GM15510 (cell line): ENCODE measurements around the gene CLEC19A.

Source experiments
- POLR2A ChIP-seq: IDR thresholded peaks from 3 replicates; pipeline ENCODE4 v1.6.1; 2011; ENCODE audit warnings: borderline replicate concordance; ENCODE audit not compliant: insufficient read length; ENCODE audit errors: extremely low read depth

Gene CLEC19A

GRCh38 chr16:19285431-19285830 lies at the start of gene CLEC19A:
CLEC19A (plus strand) TSS chr16:19285731; CDS start chr16:19285852, 121 bp downstream.
- no peak for TF ChIP-seq POLR2A

DNA sequence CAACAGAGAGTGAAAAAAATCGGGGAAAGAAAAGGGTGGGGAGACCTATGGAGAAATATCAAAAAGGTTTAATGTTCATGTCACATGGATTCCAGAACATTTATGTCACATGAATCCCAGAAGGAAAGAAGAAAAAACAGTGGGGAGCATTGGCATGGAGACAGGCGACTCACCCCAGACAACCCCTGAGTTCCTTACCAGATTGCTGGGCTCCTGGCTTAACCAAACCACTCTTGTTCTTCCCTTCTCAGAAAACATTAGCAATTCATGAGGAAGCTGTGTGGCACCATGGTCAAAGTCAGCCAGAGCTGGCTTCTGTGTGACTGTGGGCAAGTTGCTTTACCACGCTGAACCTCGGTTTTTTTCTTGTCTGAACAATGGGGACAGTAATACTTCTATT lies 49.6 kb upstream of the CLEC19A start:
- no peak for TF ChIP-seq POLR2A

GRCh38 chr16:19236561-19237209 lies 48.8 kb upstream of the CLEC19A start:
- TF ChIP-seq POLR2A, result no peak

DNA sequence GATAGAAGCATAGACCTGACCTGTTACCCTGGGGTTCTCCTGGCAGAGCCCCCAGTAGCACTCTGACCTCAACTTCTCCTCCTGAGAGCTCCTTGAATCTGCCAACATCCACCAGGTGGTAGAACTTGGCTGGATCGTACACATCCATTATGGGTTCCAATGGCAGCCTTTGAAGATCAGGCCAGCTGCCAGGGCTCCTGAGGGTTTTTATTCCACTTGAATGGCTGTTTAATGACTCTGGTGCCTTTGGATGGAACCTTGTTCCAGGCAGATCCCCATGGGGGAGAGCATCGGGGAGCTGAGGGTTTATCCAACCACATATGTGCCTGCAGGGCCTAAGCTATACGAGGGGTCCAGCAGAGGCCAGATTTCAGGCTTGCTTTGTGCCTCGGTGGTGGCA lies 47.1 kb upstream of the CLEC19A start:
- no peak for TF ChIP-seq POLR2A

DNA sequence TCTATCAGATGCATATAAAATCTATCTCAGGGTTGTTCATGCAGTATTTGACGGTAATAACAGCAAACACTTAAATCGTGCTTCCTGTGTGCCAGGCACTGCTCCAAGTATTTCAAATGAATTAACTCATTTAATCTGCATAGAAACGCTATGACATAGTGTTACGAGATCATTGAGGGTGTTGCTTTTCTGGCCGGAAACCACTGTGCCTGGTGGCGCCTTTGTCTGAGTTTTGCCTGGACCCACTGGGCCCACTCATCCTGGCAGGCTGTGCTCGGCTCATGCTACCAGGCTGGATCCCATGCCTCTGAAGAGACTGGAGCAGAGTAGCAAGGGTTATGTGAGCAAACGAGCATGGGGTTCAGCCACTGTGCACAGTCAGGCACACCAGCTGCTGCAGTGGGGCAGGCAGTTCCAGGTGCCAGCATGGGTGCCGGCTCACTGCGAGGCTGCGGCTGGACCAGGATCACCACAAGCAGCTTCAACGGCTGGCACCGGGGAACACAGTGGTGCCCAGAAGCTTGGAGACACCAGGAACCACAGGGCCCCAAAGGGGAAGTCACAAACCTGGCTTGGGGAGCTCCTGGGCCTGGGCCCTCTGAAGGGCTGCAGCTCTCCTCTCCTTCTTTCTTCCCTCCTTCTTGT lies 45.9 kb upstream of the CLEC19A start:
- TF ChIP-seq POLR2A, result no peak

DNA sequence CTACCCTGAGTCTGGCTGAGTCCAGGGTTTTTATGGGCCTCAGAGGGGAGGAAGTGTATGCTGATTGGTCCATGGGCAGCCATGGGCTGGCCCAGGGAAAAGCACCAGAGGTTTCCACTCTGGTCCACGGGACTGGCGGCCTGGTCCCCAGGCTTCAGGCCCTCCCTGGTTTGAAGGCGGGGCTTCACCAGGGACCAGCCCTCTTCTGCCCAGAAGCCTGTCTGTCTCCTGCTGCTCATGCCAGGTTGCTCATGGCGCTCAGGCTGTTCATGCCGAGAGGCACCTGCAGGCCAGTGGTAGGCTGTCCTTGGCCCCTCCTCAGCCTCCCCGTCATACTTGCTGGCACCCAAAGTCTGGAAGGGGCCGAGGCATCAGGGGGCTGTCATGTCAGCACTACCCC lies 45.0 kb upstream of the CLEC19A start:
- TF ChIP-seq POLR2A, result no peak

DNA sequence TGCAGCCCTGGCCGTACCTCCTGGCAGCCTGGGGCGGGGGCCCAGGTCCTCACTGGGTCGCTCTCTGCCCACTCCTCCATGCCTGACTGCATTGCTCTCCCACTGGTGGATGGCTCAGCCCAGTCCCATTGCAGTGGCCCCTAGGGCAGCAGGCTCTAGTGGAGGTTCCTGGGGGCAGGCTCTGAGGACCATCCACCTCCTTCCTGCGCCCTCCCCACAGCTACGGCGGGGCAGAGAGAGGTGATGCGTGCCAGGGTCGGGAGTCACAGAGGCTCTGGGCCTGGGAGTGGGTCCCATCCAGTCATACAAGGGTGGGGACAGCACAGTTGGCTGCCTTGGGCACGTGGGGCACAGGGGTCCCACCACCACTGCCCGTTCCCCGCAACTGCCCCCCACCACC lies 44.0 kb upstream of the CLEC19A start:
- no peak for TF ChIP-seq POLR2A

- no peak for TF ChIP-seq POLR2A
Measured at GRCh38 chr16:19242186-19242585, 43.3 kb upstream of the CLEC19A start.

DNA sequence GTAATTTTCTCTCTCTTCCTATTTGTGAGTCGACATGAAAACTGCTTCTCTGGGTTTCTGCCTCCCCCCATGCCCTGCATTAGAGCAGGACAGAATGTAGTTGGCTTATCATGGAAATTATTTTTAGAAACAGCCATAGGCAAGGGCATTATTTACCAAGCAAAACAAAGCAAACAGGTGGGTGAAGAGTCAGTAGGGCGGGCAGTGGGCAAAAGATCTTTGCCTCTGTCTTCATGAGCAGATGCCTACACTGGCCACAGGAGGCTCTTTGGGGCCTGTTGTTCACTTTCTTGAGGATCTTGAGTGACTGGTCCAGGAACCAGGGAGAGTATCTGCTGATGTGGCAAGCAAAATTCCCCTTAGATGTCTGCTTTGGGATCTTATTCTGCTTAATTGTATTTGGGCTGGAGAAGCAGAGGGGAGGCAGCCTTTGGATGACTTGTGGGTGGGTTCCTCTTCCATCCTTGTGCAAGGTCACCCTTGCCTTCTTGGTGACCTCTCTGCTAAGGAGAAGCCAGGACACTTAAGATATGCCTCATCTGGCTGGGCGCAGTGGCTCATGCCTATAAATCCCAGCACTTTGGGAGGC lies 42.5 kb upstream of the CLEC19A start:
- TF ChIP-seq POLR2A, result no peak

GRCh38 chr16:19245326-19245925 lies 40.1 kb upstream of the CLEC19A start:
- TF ChIP-seq POLR2A, result no peak

- TF ChIP-seq POLR2A, result no peak
Measured at GRCh38 chr16:19252904-19253303, 32.6 kb upstream of the CLEC19A start.

- no peak for TF ChIP-seq POLR2A
Measured at GRCh38 chr16:19254611-19255010, 30.9 kb upstream of the CLEC19A start.

- TF ChIP-seq POLR2A, result no peak
Measured at GRCh38 chr16:19264123-19264673, 21.3 kb upstream of the CLEC19A start.

DNA sequence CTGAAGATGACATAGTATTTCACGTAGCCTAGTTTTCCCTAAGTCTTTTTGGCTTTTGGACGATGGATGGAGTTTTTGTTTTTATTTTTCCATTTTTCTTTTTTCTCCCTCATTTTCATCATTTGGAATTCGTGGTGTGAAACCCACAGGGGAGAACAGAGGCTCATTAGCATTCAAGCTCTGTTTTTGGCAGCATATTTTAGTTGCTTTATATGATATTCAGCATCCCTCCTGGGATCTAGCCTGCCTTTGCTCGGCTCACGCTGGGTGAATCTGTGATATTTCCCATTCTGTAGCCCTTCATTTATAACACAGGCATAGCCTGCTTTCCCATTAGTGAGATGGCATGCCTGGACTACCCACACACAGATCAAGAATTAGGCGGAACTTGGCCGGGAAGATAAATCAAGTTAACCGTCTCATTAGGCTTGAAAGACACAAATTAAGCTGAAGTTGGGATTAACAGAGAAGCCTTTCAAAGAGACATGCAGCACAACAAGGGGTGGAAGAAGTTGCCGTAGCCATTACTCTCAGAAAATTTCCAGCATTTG lies 20.1 kb upstream of the CLEC19A start:
- no peak for TF ChIP-seq POLR2A

- no peak for TF ChIP-seq POLR2A
Measured at GRCh38 chr16:19266774-19267173, 18.8 kb upstream of the CLEC19A start.

DNA sequence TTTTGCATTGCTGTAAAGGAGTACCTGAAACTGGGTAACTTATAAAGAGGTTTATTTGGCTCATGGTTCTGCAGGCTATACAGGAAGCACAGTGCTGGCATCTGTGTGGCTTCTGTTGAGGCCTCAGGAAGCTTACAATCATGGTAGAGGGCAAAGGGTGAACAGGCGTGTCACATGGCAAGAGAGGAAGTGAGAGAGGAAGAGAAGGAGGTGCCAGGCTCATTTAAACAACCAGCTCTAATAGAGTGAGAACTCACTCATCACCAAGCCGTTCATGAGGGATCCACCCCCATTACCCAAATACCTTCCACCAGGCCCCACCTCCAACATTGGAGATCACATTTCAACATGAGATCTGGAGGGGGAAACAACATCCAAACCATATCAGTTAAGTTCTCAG lies 16.4 kb upstream of the CLEC19A start:
- TF ChIP-seq POLR2A, result no peak

DNA sequence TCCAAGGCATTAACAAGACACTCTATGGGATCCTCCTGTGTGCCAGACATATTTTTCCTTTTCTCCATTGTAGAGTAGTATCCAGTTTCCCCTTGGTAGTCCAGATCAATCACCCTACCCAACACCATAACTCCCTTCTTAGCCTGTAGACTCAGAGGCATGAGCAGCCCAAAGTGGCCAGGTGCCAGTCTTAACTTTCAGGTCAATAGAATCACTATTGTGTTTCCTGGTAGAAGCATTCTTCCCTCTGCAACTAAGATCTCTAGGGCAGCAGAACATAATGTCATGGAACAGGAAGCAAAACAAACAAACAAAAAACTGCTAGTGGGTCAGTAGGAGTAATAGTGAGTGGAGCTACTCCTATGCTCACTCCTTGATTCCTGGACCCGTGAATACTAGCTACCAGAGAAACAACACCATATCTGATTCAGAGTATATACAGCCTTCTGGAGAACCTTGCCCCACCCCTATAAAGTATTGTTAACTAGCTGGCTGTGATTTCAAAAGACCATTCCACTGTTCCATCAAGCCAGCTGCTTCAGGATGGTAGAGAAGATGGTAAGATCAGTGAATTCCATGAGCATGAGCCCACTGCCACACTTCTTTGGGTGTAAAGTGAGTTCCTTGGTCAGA lies 11.2 kb upstream of the CLEC19A start:
- TF ChIP-seq POLR2A, result no peak
